Fibroblast of mammary gland (primary cell): ENCODE measurements around the gene CSNK1E.

Experiments used
- DNase-seq: peaks from one replicate; pipeline ENCODE4 v3.0.0-alpha.2; 2010; ENCODE audit warnings: low read depth
- H3K4me3 ChIP-seq: 2 replicates; pipeline ENCODE4 v1.5.1; 2011; ENCODE audit warnings: low read depth, mild to moderate bottlenecking, low read length, moderate library complexity; ENCODE audit not compliant: control insufficient read depth
- CTCF ChIP-seq: conservative IDR thresholded peaks from 2 replicates; pipeline ENCODE4 v1.5.1; 2011; ENCODE audit warnings: low read depth, low read length, inconsistent platforms; ENCODE audit not compliant: control insufficient read depth, insufficient read depth

CSNK1E gene

GRCh38 chr22:38266120-38266519, 51.1 kb downstream of the CSNK1E start:
- DNase-seq = no peak
- TF ChIP-seq CTCF = no peak
- no peak overlapping the region for H3K4me3 ChIP-seq

GRCh38 chr22:38264322-38264843, 52.9 kb downstream of the CSNK1E start:
- DNase-seq = no peak
- TF ChIP-seq CTCF = no peak
- H3K4me3 ChIP-seq = no peak overlapping the region

- TF ChIP-seq CTCF = peak; percentile 70
- no peak overlapping the region for H3K4me3 ChIP-seq
- DNase-seq = peak; percentile 70
Measured at GRCh38 chr22:38262051-38262795, 55.0 kb downstream of the CSNK1E start.

GRCh38 chr22:38260761-38261681, 56.2 kb downstream of the CSNK1E start:
- peak; percentile 32 for TF ChIP-seq CTCF
- H3K4me3 ChIP-seq = no peak overlapping the region
- DNase-seq = peak; percentile 46

GRCh38 chr22:38259370-38259769, 57.9 kb downstream of the CSNK1E start:
- H3K4me3 ChIP-seq = no peak overlapping the region
- no peak for TF ChIP-seq CTCF

GRCh38 chr22:38258895-38259294, 58.3 kb downstream of the CSNK1E start:
- TF ChIP-seq CTCF = no peak
- no peak overlapping the region for H3K4me3 ChIP-seq
- peak; percentile 57 for DNase-seq

More at GRCh38 chr22:38259370-38259769, 57.9 kb downstream of the CSNK1E start:
- DNase-seq = no peak
